Measurements from ENCODE around the gene GALNT3.

Gene GALNT3

DNA sequence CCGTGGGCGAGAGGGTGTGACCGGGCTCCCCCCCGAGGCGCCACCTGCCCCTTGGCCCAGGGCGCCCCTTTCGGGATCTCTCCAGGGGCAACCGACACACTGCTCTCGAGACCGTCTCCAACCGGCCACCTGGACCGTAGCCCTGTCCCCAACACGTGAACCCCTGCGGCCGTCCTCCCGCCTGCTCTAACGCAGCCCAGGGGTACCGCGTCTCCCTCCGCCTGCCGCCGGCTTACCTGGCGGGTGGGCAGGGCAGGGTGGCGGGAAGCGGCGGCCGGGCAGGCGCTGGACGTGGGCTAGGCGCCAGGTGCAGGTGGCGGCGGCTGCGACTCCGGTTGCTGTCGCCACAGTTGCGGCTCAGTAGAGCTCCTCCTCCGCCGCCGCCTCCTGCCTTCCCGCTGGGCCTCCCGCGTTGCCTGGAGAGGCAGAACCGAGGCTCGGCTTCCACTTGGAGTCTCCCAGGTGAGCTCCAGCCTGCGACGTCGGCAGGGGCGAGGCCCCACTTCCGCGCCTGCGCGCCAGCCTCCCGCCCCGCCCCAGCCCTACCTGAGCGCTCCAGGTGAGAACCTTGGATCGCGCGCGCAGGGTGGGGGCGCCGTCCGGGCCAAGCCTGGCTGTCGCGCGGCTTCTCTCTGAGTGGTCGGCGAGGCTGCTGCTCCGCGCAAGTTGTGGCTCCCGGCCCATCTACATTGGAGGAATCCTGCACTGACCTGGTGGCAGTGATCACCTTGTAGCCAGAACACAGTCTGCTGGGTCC is at the start of gene GALNT3:
GALNT3 (minus strand) TSS at position 469 of the 757 bp plus-strand sequence. CDS start 23,547 bp downstream, outside the sequence.
- no peak for DNase-seq (ENCODE audit: low read depth, low spot score)

DNA sequence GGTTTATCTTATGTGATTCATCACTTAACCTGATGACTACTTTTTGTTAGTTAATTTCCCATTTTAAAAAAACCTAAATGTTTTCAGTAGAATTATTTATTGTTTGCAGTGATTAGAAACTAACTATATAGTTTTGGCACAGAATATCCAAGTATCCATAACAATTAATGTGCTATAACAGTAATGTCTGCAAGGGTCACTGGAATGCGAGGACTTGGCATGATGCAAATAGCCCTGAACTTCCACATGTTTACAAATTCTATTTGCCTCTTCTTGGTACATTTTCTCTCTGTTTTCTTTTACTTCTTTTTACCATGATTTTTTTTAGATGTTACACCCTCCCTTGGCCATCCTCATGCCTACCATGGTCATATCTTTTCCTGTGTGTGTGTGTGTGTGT is 49.3 kb upstream of the GALNT3 start:
- no peak for DNase-seq (ENCODE audit: low read depth, low spot score)

DNA sequence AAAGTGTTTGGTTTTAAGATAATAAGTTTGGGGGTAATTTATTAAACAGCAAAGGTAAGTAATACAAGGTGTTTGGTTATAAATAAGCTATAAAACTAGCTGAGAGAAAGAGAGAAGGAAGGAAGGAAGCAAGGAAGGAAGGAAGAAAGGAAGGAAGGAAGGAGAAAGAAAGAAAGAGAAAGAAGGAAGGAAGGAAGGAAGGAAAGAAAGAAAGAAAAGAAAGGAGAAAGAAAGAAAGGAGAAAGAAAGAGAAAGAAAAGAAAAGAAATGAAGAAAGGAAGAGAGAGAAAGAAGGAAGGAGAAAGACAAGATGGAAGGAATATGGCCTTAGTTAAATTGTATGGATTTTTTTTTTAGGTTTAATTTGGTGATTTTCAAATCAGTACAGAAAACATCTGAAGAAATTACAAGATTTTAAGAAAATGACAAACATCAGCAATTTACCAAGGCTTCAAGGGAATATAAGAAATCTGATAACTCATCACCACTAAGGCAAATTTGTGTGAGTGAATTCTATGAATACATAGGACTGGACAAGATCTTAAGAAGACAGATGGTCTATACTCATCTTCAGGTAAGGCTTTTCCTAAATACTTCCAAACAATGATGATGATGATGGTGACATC is 46.4 kb upstream of the GALNT3 start:
- no peak for DNase-seq (ENCODE audit: low read depth, low spot score)

DNA sequence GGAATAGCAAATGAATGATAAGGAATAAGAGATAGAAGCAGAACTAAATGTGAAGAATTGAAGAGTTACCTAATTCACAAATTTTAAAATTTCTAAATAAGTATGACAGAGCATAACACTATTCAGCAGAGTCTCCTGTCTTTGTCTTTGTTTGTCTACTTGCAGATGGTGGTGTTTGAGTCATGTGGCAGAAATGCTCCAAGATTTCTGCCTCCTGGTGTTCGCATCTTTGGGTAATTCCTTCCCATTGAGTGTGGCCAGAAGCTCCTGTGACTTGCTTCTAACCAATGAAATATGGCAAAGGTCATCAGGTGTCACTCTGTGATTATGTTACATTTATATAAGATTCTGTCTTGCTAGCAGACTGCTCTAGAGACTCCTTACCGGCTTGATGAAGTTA is 45.6 kb upstream of the GALNT3 start:
- DNase-seq (ENCODE audit: low read depth, low spot score): no peak

DNA sequence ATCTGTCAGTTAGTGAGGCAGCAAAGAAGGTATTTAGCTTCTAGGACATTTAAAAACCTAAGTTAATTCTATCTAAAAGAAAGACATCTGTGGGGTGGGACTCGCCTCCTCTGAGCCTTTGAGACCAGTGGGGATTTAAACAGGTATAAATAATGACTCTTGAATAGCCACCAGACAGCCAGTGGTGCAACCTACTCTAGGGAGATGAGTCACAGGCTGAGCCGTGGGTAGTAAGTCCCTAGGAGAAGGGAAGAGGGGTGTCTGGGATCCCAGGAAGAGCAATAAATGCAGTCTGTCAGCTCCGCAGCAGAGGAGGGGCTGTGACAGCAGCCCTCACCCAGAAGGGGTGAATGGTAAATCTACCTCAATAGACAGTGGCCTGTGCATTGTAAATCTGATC is 43.1 kb upstream of the GALNT3 start:
- no peak for DNase-seq (ENCODE audit: low read depth, low spot score)

DNA sequence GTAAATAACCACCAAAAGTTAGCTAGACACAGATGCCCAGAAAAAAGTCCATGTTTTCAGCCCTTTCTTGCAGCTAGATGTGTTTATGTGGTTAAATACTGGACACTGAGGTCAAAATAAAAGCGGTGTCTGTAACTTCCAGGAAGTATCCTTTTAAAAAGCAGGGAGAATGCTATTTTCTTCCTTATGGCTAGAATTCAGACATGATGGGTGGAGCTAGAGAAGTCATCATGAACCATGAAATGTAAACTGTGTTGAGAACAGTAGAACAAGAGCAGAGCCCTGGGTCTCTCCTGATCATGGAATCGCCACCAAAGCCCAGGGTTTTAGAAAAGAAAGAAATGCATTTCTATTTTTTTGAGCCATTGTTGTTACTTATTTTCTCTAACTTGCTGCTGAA is 41.3 kb upstream of the GALNT3 start:
- DNase-seq (ENCODE audit: low read depth, low spot score): no peak

DNA sequence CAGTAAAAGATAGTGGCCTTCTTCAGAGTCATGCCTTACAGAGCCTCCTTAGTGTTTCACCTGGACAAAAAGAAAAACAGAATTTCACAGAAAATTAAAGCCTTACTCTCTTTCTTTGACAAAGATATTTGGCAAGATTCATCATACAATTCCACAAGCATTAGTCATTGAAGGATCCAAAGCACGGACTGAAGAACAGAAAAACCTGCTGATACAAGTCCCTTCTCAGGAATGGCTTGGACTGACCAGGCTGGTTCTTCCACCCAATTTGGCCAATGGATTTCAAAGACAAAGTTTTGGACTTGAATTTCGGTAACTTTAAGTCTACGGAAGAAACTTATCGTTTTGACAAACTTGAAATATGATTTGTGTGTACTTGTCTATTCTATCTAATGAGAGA is 39.1 kb upstream of the GALNT3 start:
- DNase-seq (ENCODE audit: low read depth, low spot score): no peak

DNA sequence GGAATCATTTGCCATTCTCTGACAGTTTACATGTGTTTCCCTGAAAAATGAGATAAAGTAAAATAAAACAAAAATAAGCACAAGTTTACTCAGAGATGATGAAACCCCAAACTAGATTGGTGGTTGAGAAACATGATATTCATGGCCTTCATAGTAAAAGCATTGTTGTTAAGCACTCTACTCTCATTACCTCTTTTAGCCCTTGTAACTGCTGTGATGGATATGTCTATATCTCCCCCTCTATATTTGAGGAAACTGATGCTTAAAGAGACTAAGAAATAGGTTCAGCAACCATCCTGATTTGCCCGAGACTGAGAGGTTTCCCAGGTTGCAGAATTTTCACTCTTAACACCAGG is 33.9 kb upstream of the GALNT3 start:
- no peak for DNase-seq (ENCODE audit: low read depth, low spot score)

DNA sequence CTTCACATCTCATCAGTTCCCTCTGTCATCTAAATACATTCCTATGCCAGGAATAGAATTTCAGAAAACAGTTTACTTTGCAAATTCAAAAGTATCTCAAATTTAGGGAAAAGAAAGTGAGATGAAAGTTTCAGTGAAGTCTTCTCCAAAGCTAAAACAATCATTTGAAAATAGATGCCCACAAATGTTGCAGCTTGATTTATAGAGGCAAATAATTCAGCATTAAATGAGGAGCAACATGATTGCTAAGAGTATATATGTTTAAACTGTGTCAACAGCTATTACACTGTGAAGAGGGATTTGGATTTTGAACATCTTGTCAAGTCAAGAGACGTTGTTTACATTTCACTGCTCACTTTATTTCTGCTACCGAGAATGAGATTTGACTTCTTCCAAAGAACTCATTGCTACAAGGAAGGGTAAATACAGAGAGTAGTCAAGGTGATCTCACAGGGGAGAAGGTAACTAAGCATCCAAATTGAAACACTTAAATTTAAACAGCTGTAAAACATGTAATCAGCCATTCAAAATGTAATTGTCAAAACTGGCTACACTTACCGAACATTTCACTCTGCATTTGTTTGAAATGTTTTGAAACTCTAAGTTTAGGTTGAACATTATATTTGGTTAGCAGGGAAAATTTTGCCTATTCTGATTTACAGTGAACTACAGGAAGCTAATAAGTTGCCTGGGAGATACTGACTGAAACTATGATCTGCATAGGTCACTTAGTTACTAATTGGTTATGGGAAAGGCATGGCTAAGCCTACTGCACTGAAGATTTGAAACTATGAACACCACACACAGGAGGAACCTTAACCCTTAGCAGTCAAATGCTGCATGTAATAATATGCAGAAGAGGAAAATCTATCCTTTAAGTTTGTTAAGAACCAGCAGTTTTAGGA is 33.2 kb upstream of the GALNT3 start:
- no peak for DNase-seq (ENCODE audit: low read depth, low spot score)

DNA sequence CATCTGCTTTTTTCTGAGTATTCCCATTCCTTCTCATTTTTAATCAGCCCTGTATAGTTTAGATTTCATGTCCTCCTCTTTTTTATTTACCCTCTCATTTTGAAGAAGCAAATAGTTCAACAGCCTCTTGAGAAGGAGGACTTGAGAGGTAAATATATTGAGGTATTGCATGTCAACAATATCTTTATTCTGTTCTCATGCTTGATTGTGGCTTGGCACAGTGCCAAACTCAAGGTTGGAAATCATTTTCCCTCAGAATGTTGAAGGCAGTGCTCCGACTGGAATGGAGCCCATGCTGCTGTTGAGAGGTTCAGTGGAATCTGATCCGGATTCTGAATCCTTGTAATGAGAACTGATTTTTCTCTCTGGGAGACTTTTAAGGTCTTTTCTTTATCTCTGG is 31.0 kb upstream of the GALNT3 start:
- DNase-seq (ENCODE audit: low read depth, low spot score): no peak

DNA sequence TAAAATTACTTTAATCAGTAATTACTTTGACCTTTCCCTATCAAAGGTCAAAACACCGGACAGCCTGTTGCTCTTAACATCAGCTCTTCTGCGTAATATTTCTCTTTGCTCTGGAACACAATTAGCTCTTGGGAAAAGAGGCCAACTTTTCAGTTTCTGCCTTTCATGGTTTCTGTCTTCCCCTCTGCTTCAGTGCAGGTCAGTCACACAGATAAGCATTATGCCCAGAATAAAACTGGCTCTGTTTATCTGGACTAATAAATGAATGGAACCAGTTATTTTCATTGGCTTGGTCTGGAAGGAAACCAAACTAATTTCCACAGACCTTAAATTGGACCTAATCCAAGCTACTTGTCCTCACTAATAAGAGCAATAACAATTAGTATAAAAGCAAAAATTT is 26.2 kb upstream of the GALNT3 start:
- DNase-seq (ENCODE audit: low read depth, low spot score): no peak

DNA sequence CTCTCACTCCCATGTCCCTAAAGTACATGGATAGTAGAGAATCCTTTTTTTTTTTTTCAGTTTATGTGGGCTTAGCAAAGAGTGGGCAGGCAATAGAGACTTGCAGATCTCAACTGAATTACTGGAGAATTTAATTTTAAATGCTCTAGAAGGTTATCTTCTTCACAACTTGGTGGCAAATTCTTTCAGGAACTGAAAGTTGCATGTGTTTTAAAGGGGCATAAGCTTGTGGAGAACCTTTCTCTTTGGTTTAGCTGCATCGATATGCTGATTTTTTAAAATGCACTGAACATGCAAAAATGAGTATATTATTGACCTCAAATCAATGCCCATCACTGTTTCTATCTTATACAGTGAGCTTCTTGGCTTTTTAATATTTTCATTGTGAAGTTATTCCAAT is 24.9 kb upstream of the GALNT3 start:
- no peak for DNase-seq (ENCODE audit: low read depth, low spot score)

DNA sequence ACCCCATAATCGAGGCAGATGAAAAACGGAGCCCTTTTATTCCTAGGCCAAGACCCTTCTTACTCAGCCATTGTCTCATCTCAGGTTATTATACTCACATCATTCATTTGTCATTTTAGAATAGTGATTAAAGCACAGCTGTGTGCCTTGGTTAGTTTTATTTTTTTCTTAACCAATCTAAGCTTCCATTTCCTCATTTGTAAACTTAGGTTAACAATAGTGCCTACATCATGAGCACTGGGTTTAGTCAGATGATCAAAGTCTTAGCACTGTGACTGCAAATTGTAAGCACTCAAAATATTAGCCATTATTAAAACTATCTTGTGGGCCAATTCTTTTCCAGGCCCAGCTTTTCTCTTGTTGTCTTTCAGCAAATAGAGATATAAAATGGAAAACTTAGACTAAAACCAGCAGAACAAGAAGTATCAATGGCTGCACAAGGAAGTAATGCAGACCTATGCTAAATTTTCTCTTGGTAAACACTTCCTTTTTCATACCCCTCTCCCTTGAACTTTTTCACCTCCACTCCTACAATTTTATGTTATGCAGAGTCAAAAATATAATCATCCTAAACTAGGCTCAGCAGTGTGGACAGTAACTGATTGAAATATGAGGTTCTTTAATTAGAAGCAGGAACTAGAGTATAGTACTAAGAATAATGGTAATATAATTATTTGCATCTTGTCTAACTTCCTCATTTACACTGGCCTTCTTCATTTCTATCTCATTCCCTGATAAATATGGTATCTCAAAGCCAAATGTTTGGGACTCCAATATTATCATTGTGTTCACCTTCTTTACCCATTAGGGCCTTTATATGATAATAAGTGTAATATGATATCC is 21.5 kb upstream of the GALNT3 start:
- no peak for DNase-seq (ENCODE audit: low read depth, low spot score)

DNA sequence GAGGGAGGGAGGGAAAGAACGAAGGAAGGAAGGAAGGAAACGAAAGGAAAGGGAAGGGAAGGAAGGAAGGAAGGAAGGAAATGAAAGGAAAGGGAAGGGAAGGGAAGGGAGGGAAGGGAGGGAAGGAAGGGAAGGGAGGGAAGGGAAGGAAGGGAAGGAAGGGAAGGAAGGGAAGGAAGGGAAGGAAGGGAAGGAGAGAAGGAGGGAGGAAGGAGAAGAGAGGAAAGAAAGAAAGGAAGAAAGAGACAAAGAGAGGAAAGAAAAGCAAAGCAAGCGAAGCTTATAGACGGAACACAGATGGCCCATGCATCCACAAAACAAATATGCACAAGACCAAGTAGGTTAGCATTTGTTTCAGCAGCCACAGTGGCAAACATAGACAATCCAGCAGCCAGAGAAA is 20.4 kb upstream of the GALNT3 start:
- DNase-seq (ENCODE audit: low read depth, low spot score): no peak

DNA sequence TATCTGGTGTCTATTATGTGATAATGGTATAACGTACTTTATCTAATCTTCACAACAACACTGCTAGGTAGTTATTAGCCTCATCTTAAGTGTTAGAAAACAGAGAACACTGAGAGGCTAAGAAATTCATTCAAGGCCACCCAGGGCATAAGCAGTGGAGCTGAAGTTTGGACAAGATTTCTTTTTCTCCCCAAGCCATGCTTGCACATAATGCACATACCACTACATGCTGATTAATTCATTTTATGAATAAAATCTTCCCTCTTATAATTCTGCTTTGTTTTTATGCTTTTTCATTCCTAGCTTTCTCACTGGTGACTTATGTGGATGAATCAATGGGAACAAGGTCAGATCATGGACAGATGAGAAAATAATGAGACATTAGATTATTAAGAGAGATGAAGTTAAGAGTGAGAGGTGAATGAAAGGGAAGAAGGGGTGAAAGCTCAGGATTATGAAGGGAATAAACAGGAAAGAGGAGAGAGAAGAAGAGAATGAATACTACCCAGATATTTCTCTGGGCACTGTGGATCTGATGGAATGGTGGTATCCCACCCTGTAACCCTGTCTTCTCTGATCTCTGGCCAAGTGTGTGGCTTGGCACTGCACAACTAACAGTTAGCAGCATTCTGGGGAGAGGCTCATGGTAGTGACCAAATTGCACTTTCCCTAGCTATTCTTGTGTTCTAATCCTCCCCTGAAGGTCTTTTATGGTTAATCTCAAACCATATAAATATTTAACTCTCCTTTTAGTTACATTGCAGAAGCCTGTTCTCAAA is 17.7 kb upstream of the GALNT3 start:
- no peak for DNase-seq (ENCODE audit: low read depth, low spot score)

DNA sequence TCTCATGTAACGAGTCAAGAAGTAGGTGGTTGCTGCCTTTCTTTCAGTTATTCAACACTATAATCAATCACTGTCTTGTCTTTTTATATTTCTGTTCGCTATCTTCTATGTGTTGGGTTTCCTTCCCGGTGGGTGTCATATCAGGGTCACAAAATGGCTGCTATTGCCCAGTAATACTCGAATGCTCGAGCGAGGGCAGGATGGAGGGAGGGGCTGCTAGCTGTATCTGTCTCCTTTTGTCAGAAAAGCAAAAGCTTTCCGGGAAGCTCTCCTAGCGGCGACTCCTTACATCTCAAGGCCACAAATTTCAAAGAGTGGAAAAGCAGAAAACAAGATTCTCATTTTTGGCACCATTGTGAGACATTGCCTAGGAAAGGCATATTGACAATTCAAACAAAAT is 16.4 kb upstream of the GALNT3 start:
- DNase-seq (ENCODE audit: low read depth, low spot score): no peak

DNA sequence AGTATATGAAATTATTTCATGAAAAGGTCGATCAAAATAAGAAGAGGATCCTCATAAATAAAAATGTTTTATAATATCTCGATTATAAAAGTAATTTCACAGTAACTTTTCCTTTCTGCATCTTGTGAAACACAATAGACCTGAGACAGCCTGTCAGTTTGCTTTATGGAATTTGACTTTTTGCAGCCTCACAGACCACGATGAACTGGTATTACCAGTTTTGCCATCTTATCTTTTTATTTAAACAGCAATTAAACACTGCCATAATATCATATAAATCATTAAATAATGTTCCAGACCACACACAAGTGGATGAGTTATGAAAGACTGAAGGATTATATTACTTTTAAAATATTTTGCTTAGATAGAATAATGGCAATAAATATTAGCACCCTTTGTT is 10.7 kb upstream of the GALNT3 start:
- DNase-seq (ENCODE audit: low read depth, low spot score): no peak

DNA sequence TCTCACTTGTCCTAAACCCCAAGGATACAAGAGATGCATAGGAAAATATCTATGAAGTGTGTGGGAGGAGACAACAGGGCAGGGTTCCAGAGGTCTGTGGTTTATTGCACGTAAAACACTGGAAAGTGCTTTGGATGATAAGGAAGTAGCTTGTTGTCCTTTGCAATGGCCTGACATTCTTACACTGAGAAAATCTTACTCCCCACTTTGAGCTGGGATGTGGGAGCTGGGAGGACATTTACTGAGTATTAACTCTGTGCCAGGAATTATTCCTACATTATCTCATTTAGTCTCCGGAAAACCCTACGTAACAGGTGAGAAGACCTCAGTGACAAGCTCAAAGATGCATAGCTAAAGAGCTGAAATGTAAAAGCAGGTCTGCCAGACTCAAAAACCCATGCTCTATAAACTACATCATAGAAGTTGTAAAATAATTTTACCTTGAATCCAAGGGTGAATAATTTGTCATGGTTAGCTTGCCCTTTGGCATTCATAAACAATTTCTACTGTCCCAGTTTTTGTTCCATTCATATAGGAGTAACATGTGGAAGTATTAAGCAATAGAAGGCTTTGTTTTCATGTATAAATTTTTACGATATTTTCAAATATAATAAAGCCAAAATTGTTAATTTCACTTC is 9.2 kb upstream of the GALNT3 start:
- no peak for DNase-seq (ENCODE audit: low read depth, low spot score)

DNA sequence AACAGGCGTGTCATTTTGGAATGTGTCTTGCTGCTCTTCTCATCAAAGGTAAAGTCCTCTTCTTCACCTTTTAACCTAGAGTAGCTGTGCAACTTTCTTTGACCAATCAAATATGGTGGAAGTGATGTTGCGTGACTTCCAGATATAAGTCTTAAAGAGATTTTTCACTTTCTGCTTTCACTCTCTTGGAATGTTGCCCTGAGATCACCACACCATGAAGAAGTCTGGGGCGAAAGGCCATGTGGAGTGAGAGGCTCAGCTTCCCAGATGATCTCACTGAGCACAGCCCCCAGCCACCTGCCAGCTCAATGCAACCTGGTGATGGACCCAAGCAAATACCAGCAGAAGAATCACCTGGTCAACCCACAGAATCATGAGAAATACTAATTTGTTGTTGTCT is 7.1 kb upstream of the GALNT3 start:
- DNase-seq (ENCODE audit: low read depth, low spot score): no peak

DNA sequence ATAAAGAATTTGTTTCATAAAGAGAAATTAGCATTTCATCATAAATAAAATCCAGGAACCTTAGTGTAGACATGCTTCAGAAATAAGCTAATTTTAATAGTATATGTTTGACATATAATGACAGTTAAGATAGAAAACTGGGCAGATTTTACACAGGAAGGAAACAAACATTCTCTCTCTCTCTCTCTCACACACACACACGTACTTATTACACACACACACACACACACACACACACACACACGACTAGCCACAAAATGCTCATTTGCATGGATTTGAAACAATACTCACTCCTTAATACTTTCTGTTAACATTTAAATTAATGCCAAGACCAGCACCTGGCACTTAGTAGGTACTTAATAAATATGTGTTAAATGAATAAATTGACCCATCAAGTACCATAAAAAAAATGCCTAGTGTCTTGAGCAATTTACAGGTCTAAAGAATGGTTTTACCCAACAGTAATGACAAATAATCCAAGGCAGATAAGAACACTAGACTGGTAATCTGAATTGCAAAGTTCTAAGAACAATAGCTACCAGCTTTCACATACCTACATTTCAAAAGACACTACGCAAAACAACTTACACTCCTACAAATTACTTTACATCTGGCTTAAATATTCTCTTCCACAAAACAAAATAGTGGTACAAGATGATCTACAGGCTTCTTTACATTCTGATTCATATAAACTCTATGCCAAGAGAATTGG is 2.9 kb upstream of the GALNT3 start:
- no peak for DNase-seq (ENCODE audit: low read depth, low spot score)

Measured in activated CD4-positive, CD25-positive, alpha-beta regulatory T cell treated with anti-CD3 and anti-CD28 coated beads, Interleukin-2, amount 50 U/mL, for 16 hours (primary cell).